Fibroblast of skin of right quadriceps (primary cell): Measurements from ENCODE around the gene FAM117B.
"Not testable (repeated sequence)": the region's sequence is repeated elsewhere in the genome, so short reads cannot be mapped to it uniquely, and the experiment has no call there.

ENCODE experiments used
- DNase-seq: peaks from one replicate; pipeline ENCODE4 v3.0.0-alpha.2; 2013

The FAM117B gene

GRCh38 chr2:202639231-202639630, 4.5 kb downstream of the FAM117B start:
- no peak for DNase-seq

DNA sequence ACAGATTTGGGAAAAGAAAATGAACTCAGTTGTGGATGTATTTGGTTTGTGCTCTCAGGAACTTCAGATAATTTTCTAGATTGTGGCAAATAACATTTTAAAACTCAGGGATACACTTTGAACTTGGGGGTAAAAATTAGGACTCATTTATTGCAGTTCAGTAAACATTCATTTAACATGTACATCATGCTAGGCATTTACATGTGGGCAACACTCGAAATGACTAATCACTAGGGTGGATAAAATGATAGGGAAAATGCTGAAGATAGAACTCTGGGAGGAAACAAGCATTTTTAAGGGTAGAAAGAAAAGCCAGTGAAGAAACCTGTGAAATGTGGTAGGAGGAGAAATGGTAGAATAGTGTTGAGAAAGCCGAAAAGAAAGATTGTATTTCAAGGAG, 7.8 kb downstream of the FAM117B start:
- DNase-seq: no peak

DNA sequence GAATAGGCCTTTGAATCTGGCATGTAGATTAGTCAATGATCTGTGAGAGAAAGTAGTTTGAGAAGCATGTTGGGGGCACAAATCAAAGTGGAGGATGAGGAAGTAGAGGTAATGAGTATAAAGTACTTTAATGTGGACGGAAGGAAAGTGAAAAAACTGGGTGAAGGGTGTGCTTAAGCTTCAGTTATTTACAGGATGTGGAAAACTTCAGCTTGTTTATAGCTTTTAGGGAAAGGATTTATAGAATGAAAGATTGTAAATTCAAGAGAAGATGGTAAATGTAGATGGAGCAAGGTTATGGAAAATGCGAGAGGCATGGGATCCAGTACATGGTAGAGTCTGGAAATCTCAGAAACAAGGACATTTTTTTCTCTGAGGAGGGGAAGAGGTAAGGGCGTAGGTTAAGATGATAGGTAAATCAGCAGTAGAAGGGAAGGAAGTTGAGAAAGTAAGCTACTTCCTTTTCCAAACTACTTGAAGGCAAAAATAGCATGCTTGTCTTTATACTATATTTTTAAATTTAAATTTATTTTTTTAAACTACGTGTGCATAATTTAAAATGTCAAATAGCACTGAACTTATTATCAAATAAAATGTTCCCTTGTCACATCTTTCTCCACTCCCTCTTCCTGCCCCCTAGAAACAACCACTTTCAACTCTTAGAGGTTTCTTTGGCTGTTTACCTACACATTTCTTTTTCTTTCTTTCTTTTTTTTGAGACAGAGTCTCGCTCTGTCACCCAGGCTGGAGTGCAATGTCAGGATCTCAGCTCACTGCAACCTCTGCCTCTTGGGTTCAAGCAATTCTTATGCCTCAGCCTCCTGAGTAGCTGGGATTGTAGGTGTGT, 8.5 kb downstream of the FAM117B start:
- no peak for DNase-seq

DNA sequence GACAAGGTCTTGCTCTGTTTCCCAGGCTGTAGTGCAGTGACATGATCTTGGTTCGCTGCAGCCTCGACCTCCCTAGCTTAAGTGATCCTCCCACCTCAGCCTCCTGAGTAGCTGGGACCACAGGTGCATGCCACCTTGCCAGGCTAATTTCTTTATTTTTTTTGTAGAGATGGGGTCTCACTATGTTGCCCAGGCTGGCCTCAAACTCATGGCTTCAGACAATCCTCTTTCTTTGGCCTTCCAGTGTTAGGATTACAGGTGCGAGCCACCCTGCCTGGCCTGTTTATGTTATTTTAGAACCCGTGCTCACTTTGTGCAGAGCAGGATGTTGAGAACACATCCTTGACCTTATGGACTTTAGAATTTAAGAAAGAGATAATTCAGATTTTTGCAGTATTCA, 17.4 kb downstream of the FAM117B start:
- DNase-seq: no peak

DNA sequence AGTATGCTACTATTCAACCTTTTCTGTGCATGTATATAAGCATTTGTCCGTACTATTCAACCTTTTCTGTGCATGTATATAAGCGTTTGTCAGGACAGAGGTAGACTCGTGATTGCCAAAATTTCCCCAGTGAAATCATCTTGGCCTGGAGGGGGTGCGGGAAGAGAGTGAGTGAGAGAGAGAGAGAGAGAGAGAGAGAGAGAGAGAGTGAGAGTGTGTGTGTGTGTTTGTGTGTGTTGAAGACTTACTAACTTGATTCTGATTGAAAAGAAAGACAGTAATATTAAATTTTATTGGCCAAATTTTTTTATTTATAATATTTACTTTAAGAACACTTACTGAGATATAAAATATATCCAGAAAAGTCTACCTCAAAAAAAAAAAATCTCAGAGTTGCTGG, 19.1 kb downstream of the FAM117B start:
- no peak for DNase-seq

GRCh38 chr2:202657876-202658275, 23.1 kb downstream of the FAM117B start:
- DNase-seq: no peak

DNA sequence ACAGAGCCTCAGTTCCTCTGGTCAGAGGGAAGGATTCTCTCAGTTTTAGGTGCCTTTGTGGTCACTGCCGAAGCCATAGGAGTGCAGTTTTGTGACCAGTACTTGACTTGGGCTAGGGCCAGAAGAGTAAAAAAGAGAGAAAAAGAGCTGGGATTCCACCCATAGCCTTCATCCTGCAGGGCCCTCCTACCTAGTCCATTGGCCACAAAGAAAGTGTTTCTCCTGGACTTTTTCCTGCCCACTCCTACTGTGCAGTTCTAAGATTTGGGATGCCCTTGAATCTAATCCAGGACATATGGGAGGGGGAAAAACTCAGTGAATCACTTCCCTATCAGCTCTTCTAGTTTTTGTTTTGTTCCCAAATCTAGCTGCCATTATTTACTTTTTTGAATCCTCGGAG, 26.0 kb downstream of the FAM117B start:
- no peak for DNase-seq

DNA sequence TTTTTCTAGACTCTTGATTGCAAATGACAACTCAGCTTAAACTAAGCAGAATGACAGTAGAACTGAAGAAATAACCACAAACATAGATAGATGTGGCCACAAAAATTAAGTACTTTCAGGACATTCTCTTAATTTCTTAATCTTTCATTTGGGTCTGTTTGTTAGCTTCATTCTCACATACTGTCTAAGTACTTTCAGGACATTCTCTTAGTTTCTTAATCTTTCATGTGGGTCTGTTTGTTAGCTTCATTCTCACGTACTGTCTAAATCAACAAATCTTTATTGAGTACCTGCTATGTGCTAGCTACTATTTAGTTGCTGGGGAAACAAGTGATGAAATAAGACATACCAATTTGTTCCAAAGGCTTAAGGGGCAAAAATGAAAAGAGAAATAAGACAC, 35.1 kb downstream of the FAM117B start:
- no peak for DNase-seq

- no peak for DNase-seq
Observed at GRCh38 chr2:202671317-202672035, 36.7 kb downstream of the FAM117B start.

DNA sequence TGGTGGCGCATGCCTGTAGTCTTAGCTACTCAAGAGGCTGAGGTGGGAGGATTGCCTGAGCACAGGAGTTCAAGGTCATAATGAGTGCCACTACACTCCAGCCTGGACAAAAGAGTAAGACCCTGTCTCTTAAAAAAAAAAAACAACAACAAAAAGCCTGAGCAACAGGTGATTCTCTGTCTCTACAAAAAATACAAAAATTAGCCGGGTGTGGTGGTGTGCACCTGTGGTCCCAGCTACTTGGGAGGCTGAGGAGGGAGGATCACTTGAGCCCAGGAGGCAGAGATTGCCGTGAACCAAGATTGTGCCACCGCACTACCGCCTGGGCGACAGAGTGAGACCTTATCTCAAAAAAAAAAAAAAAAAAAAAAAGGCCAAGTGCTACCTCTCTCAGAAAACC, 40.3 kb downstream of the FAM117B start:
- not testable (repeated sequence) for DNase-seq

DNA sequence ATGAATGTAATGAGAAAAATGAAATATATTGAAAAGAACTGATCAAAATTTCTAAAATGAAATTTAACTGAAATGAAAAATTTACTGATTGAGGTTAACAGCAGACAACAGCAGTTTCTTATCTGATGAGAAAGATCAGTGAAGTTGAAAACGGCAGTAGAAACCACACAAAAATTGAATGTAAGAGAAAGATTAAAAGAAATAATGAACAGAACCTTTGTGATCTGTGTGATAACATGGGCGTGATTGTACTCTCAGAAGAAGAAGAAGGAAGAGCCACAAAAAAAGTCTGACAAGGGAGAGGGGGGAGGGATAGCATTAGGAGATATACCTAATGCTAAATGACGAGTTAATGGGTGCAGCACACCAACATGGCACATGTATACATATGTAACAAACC, 45.2 kb downstream of the FAM117B start:
- no peak for DNase-seq

DNA sequence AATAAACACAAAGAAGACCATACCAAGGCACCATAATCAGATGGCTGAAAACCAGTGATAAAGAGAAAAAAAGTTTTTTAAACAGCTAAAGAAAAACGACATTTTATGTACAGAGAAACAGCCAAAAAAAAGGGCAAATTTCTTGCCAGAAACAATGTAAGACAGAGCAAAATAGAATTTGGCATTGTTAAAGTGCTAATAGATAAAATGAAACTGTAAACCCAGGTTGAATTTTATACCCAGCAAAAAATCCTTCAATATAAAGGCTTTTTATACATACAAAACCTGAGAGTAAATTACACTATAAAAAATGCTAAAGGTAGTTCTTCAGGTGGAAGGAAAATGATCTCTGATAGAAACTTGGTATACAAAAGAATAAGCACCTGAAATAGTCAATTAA, 45.7 kb downstream of the FAM117B start:
- no peak for DNase-seq

DNA sequence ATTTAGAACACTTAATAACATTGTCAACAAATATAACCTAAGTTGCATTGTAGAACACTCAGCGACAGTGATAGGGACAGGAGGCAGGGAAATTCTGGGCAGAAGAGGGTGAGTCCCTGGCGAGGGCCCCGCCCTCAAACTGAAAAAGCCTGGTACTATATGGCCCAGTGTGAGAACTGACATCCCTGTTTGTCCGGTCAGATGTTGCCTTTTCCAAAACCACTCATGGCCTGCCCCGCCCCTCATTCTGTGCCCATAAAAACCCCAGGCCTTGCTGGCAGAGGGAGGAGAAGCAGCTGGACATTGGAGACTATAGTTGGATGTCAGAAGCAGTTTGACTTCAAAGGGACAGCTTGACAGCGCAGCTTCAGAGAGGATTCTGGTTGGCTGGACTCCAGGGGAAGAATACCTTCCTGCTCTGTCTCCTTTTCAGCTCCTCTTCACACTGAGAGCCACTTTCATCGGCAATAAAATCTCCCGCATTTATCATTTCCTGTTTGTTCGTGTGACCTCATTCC, 47.0 kb downstream of the FAM117B start:
- DNase-seq: no peak

- no peak for DNase-seq
Observed at GRCh38 chr2:202682274-202682673, 47.5 kb downstream of the FAM117B start.

DNA sequence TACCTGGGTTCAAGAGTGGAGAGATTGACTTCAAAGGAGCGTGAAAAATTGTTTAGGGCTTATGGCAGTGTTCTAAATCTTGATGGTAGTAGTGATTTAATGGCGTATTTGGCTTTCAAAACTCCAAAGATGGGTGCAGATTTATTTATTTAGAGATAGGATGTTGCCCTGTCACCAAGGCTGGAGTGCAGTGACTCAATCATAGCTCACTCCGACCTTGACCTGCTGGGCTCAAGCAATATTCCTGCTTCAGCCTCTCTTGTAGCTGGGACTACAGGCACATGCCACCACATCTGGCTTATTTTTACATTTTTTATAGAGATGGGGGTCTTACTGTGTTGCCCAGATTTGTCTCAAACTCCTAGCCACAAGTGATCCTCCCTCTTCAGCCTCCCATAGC, 52.5 kb downstream of the FAM117B start:
- DNase-seq: no peak

DNA sequence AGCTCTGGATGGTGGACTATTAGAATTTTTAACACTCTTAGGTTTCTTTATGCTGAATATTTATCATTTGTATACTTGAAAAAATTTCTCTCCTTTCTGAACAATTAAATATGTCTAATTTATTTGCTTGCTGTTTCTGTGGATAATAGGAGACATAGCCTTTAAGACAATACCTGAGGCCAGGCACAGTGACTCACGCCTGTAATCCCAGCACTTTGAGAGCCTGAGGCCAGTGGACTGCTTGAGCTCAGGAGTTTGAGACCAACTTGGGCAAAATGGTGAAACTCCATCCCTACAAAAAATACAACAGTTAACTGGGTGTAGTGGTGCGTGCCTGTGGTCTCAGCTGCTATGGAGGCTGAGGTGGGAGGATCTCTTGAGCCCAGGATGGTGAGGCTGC, 54.7 kb downstream of the FAM117B start:
- no peak for DNase-seq

- no peak for DNase-seq
Observed at GRCh38 chr2:202689898-202690297, 55.1 kb downstream of the FAM117B start.

DNA sequence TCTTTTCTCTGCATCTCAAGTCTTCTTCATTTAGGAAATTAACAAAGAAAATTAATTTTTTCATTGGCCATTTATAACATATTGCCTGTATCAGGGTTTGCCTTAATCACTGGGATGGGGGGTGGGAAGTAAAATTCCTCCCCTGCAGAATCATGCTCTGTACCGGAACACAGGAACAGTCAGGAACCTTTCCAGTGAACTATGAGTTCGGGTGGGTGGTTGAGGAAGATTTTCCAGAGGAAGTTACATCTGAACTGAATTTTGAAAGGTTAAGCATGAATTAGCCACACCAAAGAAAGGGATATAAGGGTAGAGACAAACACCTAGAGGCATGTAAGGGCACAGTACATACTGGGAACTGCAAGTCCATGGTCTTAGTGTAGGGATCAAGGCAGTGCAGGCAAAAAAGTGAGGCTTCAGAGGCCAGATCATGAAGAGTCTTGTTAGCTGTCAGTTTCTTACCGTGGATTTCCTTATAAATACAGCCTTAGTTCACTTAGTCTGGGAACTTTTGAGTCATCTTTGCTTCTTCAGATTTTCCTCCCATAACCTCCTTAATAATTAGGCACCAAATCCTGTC, 55.6 kb downstream of the FAM117B start:
- no peak for DNase-seq

DNA sequence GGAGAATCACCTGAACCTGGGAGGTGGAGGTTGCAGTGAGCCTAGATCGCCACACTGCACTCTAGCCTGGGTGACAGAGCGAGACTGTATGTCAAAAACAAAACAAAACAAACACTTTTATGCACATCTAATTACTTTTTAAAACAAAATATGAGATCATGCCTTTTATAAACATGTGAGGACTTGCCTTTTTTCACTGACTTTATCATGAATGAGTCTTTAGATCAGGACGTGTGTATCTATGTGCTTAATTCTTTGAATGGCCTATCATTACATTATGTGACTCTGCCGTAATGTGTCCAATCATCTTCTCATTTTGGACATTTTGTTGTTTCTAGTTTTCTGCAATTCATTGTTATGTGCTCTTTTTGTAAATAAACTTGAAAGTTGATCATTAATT, 58.7 kb downstream of the FAM117B start:
- no peak for DNase-seq

DNA sequence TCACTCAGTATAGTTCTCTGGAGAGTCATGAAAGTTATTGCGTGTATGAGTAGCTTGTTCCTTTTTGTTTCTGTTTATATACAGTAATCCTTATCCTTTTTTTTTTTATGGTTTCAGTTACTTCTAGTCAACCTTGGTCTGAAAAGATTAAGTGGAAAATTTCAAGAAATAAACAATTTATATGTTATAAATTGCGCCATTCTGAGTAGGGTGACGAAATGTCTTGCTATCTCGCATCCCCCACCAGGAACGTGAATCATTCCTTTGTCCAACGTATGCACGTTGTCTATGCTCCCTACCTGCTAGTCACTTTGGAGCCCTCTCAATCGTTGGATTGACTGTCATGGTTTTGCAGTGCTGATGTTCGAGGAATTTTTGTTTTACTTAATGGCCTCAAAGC, 60.4 kb downstream of the FAM117B start:
- DNase-seq: no peak

DNA sequence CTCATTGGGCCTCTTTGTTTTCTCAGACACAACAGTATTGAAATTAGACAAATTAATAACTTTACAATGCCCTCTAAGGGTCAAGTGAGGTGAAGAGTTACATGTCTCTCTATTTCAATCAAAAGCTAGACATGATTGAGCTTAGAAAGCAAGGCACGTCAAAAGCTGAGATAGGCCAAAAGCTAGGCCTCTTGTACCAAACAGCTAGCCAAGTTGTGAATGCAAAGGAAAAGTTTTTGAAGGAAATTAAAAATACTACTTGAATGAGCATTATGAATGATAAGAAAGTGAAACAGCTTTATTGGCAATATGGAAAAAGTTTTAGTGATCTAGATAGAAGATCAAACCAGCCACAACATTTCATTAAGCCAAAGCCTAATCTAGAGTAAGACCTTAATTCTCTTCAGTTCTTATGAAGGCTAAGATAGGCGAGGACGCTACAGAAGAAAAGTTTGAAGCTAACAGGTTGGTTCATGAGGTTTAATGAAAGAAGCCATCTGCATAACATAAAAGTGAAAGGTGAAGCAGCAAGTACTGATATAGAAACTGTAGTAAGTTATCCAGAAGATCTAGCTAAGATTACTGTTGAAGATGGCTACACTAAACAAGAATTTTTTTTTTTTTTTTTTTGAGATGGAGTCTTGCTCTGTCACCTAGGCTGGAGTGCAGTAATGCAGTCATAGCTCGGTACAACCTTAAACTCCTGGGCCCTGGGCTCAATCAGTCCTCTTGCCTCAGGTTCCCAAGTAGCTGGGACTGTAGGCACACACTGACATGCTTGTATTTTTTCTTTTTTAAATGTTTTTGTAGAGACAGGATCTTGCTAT, 65.5 kb downstream of the FAM117B start:
- no peak for DNase-seq

- no peak for DNase-seq
Observed at GRCh38 chr2:202703091-202703490, 68.3 kb downstream of the FAM117B start.

- no peak for DNase-seq
Observed at GRCh38 chr2:202704248-202704647, 69.5 kb downstream of the FAM117B start.
